Tibial nerve (tissue), 4 donors: Measurements from ENCODE around the gene SYNGR3. TPM values are rescaled to one million over a fixed set of nuclear protein-coding genes. Genes with fewer than 3 reads are reported as not detected.

Source experiments
- DNase-seq, 2 donors: peaks; one replicate each; pipeline ENCODE4 v3.0.0-alpha.2; 2019; ENCODE audit warnings: low spot score in 2 of 2
- H3K27ac ChIP-seq, 4 donors: fragments of 200-600 bp; sonication (generic) in 3 of 4; one replicate each; pipeline ENCODE4 v1.5.1; 2017 to 2019; ENCODE audit warnings: mild to moderate bottlenecking in 1 of 4
- H3K27me3 ChIP-seq, 2 donors: fragments of 200-600 bp; sonication (generic) in 1 of 2; one replicate each; pipeline versions ENCODE4 v1.5.1 to v1.6.0; 2017 to 2019
- H3K36me3 ChIP-seq, 3 donors: fragments of 200-600 bp; sonication (generic); one replicate each; pipeline ENCODE4 v1.5.1; 2018 to 2019
- H3K4me1 ChIP-seq, 4 donors: fragments of 200-600 bp; sonication (generic) in 3 of 4; one replicate each; pipeline ENCODE4 v1.5.1; 2017 to 2019
- H3K4me3 ChIP-seq, 4 donors: fragments of 200-600 bp; sonication (generic) in 3 of 4; one replicate each; pipeline ENCODE4 v1.5.1; 2017 to 2019; ENCODE audit warnings: mild to moderate bottlenecking in 1 of 4, moderate library complexity in 1 of 4
- H3K9me3 ChIP-seq, 4 donors: fragments of 200-600 bp; sonication (generic) in 3 of 4; one replicate each; pipeline ENCODE4 v1.5.1; 2017 to 2019
- EP300 ChIP-seq, 2 donors: sonication (generic); formaldehyde crosslinking; IDR thresholded peaks; one replicate each; pipeline ENCODE4 v1.6.1; 2017; ENCODE audit warnings: antibody characterized with exemption in 2 of 2, mild to moderate bottlenecking in 1 of 2
- POLR2A ChIP-seq, 2 donors: fragments of 450-650 bp; IDR thresholded peaks; one replicate each; pipeline ENCODE4 v1.6.1; 2017; ENCODE audit warnings: antibody characterized with exemption in 2 of 2, mild to moderate bottlenecking in 2 of 2, moderate library complexity in 2 of 2
- WGBS, 2 donors: methylation state at CpG; one replicate each; pipeline ENCODE4 v1.1.5; 2018; 5-methylcytosine and 5-hydroxymethylcytosine counted together
- total RNA-seq, 4 donors: library from RNA; depleted of rRNA; stranded (reverse); fragments of >200 nt; gene quantifications; one replicate each; pipeline ENCODE4 v1.1.0, GENCODE V29; 2016
- TF ChIP-seq, protein P1 (sequence below), 5 experiments: fragments of 200-600 bp in 3 of 5; fragments of 450-650 bp in 2 of 5; sonication (generic) in 3 of 5; IDR thresholded peaks; one replicate each; pipeline ENCODE4 v1.5.1; 2016 to 2019; ENCODE audit warnings: antibody characterized with exemption in 5 of 5, mild to moderate bottlenecking in 3 of 5, moderate library complexity in 2 of 5

SYNGR3 gene
- total RNA-seq, 4 donors from 2014 or later, result 3.9 TPM; not detected in 3

GRCh38 chr16:2023092-2024031 lies 33.6 kb downstream of the SYNGR3 start:
- Histone ChIP-seq H3K4me3 (peak overlapping the region; percentile 17 to 43 (median 36)), H3K27me3 (peaks cover 0 to 35% of the 10 kb centered on the region in 2 donors), H3K36me3 (no peaks in the 10 kb centered on the region), H3K9me3 (no peaks in the 10 kb centered on the region), H3K4me1 (peaks cover 0 to 62% (median 28%) of the 10 kb centered on the region in 4 donors), H3K27ac (peak overlapping the region; percentile 31 to 81 (median 78))
- 8 to 14% methylated on average over 24 to 32 of the region's 53 CpGs for WGBS, 2 donors
- peak; percentile 86 to 94 for DNase-seq
- peak; percentile 30 to 60 for TF ChIP-seq EP300 (IDR thresholded peaks at IDR 0.05)
- TF ChIP-seq, protein P1, sequence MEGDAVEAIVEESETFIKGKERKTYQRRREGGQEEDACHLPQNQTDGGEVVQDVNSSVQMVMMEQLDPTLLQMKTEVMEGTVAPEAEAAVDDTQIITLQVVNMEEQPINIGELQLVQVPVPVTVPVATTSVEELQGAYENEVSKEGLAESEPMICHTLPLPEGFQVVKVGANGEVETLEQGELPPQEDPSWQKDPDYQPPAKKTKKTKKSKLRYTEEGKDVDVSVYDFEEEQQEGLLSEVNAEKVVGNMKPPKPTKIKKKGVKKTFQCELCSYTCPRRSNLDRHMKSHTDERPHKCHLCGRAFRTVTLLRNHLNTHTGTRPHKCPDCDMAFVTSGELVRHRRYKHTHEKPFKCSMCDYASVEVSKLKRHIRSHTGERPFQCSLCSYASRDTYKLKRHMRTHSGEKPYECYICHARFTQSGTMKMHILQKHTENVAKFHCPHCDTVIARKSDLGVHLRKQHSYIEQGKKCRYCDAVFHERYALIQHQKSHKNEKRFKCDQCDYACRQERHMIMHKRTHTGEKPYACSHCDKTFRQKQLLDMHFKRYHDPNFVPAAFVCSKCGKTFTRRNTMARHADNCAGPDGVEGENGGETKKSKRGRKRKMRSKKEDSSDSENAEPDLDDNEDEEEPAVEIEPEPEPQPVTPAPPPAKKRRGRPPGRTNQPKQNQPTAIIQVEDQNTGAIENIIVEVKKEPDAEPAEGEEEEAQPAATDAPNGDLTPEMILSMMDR (IDR thresholded peaks at IDR 0.05), result peak; percentile 98 to 99 (median 99)
- TF ChIP-seq POLR2A (IDR thresholded peaks at IDR 0.05), result peak in 1 of 2 donors; percentile 15

DNA sequence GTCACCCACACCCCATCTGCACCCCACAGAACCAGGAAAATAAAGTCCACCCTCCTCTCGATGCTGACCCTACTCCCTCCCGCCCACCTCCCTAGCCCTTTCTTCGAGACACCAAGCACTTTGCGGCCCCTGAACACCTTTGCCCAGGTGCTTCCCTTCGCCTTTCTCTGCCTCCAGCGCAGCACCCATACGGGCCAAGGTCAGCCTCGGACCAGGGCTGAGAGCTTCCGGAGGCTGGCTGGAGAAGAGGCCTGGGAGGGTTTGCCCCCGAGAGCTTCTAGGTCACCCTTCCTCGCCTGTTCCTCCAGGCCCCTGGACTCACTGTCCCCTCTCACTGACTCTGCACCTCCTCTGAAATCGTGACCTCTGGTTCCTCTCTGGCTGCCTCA lies 34.3 kb downstream of the SYNGR3 start:
- TF ChIP-seq POLR2A (IDR thresholded peaks at IDR 0.05), result no peak
- TF ChIP-seq EP300 (IDR thresholded peaks at IDR 0.05), result no peak
- TF ChIP-seq, protein P1 (IDR thresholded peaks at IDR 0.05), result no peak
- peaks cover 0 to 33% of the 10 kb centered on the region in 2 donors for H3K27me3 ChIP-seq
- WGBS, 2 donors, result 90% methylated on average over 12 of the region's 12 CpGs
- H3K36me3 ChIP-seq, result no peaks in the 10 kb centered on the region
- no peak for DNase-seq
- H3K27ac ChIP-seq, result peak overlapping the region in 2 of 4 donors; percentile 31 to 80
- peaks cover 0 to 69% (median 34%) of the 10 kb centered on the region in 4 donors for H3K4me1 ChIP-seq
- no peak overlapping the region for H3K4me3 ChIP-seq
- no peaks in the 10 kb centered on the region for H3K9me3 ChIP-seq

DNA sequence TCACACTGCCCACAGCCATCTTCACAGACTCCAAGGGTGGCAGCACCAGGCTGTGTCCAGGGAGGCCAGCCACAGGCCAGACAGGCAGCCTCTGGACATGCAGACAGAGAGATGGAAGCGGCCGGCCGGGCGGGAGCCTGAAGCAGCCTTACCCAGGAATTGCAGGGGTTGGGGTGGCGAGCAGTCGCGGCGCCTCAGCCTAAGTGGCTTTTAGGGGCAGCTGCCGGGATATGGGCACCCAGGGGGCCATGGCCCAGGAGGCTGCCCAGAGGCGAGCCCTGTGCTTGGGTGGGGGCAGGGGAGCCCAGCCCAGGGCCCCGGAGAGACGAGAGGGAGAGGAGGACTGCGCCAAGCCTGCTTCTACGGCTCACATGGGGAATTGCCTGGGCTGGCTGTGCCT lies 35.5 kb downstream of the SYNGR3 start:
- no peak for DNase-seq
- Histone ChIP-seq H3K9me3 (no peaks in the 10 kb centered on the region), H3K36me3 (peaks cover 0 to 6% (median 0%) of the 10 kb centered on the region in 3 donors), H3K4me3 (no peak overlapping the region), H3K27ac (no peak overlapping the region), H3K27me3 (peaks cover 0 to 23% of the 10 kb centered on the region in 2 donors), H3K4me1 (peaks cover 0 to 70% (median 35%) of the 10 kb centered on the region in 4 donors)
- 89 to 94% methylated on average over 14 of the region's 14 CpGs for WGBS, 2 donors
- TF ChIP-seq EP300 (IDR thresholded peaks at IDR 0.05) (no peak), POLR2A (IDR thresholded peaks at IDR 0.05) (no peak)
- TF ChIP-seq, protein P1 (IDR thresholded peaks at IDR 0.05), result no peak

- 83 to 85% methylated on average over 15 to 16 of the region's 16 CpGs for WGBS, 2 donors
- TF ChIP-seq, protein P1 (IDR thresholded peaks at IDR 0.05), result no peak
- TF ChIP-seq EP300 (IDR thresholded peaks at IDR 0.05) (no peak), POLR2A (IDR thresholded peaks at IDR 0.05) (no peak)
- no peak for DNase-seq
- H3K27me3 ChIP-seq, result peaks cover 0 to 15% of the 10 kb centered on the region in 2 donors
- H3K4me1 ChIP-seq, result peaks cover 0 to 69% (median 33%) of the 10 kb centered on the region in 4 donors
- peak overlapping the region in 2 of 4 donors; percentile 46 to 75 for H3K27ac ChIP-seq
- H3K9me3 ChIP-seq, result no peaks in the 10 kb centered on the region
- H3K4me3 ChIP-seq, result peak overlapping the region in 2 of 4 donors; percentile 25 to 83
- H3K36me3 ChIP-seq, result peaks cover 0 to 6% (median 0%) of the 10 kb centered on the region in 3 donors
Measured at GRCh38 chr16:2025878-2026460, 36.2 kb downstream of the SYNGR3 start.
